ENCODE data around the gene CPAMD8.
"Not testable (repeated sequence)": the region's sequence is repeated elsewhere in the genome, so short reads cannot be mapped to it uniquely, and the experiment has no call there.

The CPAMD8 gene

DNA sequence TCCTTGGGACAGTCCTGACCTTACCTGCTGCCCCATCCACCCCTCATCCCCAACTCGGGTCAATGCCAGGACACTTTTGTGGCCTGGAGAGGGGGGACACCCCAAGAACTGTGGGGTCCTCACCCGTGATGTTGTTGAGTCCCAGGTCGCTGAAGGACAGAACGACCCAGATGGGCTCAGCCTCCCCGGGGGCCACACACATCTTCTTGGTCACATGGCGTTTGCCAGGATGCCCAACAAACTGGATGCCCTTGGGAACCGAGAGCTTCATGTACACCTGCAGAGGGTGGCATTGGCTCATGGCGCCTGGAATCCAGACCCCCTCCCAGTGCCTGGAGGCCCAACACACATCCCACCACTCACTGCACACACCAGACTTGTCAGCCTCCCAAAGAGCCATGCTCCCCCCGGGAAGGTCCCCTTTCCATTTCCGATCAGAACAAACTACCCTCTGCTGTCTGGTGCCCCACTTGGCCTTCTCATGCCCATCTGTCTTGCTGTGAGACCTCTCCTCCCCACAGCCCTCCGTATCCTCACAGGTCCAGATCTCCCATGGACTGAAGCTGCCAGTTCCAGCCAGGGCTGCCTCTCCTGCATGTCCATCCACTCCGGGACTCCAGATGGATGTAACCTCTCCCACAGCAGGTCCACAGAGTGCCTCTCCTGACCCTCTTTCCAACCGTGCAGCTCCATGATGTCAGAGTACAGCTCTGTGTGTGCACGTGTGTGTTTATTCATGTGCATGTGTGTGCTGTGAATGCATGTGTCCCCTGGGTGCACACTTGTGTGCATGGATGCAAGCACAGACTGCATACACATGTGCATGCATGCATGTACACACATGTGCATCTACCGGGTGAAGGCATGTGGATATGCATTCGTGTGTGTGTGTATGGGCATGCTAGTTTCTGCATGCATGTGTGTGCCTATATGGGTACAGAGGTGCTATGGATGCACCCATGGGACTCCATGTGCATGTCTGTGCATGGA, 79.4 kb downstream of the CPAMD8 start:
- no peak for DNase-seq (ENCODE audit: low read depth, low spot score)

DNA sequence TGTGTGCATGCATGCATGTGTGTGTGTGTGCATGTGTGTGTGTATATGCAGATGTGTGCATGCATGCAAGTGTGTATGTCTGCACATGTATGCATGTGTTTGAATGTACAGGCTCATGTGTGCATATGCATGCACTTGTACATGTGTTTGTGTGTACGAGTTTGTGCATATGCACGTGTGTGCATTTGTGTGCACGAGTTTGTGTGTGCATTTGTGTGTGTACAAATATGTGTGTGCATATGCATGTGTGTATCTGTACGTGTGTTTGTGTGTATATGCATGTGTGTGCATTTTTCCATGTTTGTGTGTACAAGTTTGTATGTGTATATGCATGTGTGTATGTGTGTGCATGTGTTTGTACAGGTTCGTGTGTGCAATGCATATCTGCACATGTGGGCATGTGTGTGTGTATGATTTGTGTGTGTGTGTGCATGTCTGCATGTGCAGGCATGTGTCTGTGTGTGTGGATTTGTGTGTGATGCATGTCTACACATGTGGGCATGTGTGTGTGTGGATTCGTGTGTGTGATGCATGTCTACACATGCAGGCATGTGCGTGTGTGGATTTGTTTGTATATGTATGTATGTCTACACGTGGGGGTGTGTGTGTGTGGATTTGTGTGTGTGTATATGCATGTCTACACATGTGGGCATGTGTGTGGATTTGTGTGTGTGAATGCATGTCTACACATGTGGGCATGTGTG, 80.7 kb downstream of the CPAMD8 start:
- DNase-seq (ENCODE audit: low read depth, low spot score) = no peak

DNA sequence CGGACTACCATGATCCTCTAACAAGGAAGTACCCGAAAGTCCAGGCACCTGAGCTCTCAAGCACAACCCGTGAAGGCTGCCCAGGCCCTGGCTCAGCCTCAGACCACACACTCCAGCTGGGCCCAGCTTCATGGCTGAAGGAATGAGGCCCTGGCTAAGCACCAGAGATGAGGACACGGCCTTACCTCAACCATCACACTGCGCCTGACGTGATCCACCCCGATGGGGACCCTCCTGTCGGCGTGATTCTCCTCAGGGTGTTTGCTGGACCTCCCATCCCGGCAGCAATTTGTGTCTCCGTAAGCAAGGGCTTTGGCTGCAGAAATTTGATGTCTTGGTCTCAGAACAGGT, 81.3 kb downstream of the CPAMD8 start:
- DNase-seq (ENCODE audit: low read depth, low spot score) = no peak

DNA sequence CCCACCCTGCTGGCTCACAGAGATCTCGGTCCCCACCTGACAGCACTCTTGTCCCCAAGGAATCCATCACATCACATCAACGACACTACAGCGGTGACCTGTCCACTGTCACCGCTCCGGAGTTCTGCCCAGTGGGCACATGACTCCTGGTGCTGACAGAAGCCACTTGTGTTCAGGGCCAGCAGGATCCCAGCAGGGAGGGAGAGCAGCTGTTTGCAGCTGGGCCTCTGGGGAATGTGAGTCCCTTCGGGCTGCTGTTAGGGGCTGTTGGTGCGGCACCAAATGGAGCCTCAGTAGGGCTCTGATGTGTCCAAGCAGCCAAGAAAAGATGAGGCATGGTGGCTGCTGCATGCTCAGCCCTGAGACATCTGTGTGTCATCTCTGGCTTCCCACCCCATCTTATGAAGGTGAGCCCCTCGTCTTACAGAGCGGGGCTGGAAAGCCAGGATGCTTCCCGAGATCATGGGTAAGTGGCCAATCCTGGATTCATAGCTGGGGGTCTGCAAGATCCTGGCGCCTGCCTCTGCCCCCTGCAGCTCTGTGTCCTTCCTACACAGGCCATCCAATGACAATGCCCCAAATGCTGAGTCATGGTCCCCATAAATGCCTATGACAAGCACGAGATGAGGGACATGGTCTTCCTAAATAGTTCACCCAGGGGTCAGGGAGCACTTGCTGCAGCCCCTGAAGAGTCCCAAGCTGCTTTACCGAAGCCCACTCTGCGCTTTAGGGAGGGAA, 81.8 kb downstream of the CPAMD8 start:
- DNase-seq (ENCODE audit: low read depth, low spot score) = no peak

DNA sequence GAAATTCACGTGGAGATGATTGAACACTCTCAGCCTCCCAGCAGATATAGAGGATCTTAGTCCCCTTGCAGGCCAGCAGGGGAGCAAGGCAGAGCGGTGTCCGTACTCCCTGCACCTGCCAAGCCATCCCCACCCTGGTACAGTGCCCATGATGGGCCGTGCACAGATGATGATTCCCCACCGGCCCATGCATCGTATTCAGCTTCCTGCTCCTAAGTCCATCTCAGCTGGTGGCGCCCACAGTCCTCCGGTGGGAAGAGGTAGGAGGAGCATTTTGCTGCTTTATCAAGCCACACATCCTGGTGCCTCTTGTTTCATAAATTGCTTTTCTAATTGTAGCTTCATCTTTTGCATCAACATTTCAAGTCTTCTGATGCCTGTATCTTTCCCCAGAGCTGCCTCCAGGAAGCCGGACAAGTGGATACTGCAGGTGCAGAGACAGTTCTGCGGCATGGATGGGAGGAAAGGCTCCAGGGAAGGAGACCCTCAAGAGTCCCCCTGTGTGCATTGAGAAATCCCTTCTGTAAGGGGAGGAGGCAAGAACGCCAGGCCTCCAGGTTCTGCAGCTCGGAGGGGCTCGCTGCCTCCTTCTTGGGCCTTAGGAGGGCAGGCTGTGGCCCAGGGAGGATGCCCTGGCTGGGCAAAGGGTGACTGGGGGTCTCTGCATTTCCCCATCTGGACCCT, 82.5 kb downstream of the CPAMD8 start:
- DNase-seq (ENCODE audit: low read depth, low spot score) = no peak

DNA sequence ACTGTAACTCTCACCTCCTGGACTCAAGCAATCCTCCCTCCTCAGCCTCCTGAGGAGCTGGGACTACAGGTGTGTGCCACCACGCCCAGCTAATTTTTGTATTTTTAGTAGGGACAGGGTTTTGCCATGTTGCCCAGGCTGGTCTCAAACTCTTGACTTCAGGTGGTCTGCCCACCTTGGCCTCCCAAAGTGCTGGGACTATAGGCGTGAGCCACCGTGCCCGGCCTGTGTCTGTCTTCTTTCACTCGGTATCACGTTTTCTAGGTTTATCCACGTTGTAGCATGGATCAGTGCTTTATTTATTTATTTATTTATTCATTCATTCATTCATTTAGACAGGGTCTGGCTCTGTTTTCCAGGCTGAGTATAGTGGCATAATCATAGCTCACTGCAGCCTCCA, 83.5 kb downstream of the CPAMD8 start:
- not testable (repeated sequence) for DNase-seq (ENCODE audit: low read depth, low spot score)

DNA sequence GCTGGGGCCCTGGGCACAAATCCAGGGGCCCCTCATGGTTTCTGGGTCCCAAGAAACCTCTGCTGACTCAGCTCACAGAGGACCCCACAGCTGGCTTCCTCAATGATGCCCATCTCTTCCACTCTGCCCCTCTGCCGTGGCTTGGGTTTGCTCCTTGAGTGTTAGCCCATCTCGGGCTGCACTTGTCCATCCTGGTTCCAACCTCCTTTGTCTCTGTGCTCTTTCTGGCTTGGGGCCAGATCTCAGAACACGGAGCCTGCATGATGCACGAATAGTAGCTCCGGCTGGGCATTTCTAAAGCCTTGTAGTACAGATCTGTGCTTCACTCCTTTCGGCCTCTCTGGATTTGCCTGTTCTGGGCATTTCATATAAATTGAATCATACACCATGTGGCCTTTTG, 84.0 kb downstream of the CPAMD8 start:
- DNase-seq (ENCODE audit: low read depth, low spot score) = no peak

DNA sequence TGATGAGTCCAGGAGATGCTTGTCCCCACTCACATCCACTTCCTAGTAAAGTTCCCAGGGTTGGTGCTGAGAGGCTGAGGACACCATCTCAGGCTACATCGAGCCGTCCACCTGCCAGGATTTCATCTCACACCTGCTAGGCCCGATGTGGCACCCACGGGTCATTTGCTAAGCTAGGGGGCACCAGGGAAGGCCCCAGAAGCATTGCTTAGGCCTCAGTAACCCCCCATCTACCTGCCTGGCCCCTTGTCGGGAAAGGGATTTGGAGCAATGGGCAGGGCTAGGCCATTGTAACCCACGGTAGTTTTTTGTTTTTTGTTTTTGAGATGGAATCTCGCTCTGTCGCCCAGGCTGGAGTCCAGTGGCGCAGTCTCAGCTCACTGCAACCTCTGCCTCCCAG, 86.0 kb downstream of the CPAMD8 start:
- no peak for DNase-seq (ENCODE audit: low read depth, low spot score)

DNA sequence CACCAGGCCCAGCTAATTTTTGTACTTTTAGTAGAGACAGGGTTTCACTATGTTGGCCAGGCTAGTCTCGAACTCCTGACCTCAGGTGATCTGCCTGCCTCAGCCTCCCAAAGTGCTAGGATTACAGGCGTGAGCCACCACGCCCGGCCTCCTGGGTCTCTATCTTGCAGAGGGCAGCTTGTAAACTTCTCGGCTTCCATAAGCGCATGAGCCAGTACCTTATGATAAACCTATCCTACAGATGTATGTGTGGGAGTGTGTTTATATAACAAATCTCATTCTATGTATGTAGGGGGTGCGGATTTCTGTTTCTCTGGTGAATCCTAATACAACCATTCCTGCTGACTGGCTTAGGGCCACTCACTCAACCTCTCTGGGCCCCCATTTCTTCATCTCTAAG, 86.5 kb downstream of the CPAMD8 start:
- DNase-seq (ENCODE audit: low read depth, low spot score) = not testable (repeated sequence)

DNA sequence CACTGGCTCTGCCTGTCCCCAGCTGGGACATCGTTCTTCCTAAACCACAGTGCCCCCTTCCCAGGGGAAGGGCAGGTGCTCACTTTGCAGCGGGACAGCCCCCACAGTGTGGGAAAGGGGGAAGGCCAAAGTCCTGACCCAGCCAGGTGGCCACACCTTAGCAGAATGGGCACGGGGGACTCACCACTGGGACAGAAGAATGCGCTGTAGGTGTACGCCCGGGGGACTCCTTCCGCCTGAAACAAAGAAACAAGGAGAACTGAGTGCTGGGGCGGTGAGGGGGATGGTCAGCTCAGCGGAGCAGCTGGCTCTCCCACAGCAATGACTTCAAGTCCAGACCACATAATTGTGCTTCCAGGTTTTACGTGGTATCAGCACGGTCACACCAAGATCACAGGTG, 88.4 kb downstream of the CPAMD8 start:
- no peak for DNase-seq (ENCODE audit: low read depth, low spot score)

DNA sequence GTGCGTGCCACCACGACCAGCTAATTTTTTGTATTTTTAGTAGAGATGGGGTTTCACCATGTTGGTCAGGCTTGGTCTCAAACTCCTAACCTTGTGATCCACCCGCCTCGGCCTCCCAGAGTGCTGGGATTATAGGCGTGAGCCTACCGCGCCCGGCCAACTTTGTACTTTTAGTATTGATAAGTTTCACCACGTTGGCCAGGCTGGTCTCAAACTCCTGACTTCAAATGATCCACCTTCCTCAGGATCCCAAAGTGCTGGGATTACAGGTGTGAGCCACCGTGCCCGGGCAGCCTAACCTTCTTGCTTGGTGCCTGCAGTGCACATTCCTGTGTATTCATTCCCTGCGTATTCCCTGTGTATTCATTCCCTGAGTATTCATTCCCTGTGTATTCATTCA, 88.8 kb downstream of the CPAMD8 start:
- not testable (repeated sequence) for DNase-seq (ENCODE audit: low read depth, low spot score)

DNA sequence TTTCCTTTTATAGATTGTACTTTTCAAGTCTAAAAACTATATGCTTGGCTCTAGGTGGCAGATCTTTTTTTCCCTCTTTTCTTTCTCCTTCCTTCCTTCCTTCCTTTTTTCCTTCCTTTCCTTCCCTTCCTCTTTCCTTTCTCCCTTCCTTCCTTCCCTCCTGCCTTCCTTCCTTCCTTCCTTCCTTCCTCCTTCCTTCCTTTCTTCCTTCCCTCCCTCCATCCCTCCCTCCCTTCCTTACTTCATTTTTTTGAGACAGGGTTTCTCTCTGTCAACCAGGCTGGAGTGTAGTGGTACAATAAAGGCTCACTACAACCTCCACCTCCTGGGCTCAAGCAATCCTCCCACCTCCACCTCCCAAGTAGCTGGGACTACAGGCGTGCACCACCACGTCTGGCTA, 89.7 kb downstream of the CPAMD8 start:
- no peak for DNase-seq (ENCODE audit: low read depth, low spot score)

DNA sequence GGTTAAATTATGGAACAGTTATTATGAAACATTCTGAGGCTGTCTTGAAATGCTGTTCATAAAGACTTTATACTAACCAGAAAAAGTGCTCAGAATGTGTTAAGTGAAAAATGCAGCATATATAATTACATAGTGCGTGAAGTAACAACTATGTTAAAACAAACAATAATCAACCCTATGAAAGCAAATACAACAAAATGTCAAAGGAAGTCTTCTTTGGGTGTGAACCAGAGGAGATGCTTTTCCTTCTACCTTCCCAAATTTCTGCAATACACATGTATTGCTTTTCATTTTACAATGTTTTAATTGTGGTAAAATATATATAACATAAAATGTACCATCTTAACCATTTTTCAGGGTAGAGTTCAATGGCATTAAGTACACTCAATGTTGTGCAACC, 92.1 kb downstream of the CPAMD8 start:
- no peak for DNase-seq (ENCODE audit: low read depth, low spot score)

DNA sequence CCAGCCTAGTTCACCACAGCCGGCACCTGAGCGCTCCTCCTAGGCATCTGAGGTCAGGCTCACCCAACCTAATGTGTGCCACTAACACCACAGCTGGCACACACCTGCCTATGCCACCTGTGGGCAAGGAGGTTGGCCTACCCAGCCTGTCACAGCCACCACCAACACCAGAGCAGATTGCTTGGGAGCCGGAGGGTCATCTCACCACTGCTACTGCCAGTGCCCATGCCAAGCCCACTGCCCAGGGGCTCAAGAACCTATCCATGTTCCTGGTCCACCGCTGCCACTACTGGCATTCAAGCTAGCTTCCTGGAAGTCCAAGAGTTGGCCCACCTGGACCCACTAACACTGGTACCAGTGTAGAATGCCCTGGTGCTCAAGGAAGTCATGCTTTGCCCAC, 95.3 kb downstream of the CPAMD8 start:
- DNase-seq (ENCODE audit: low read depth, low spot score) = no peak

DNA sequence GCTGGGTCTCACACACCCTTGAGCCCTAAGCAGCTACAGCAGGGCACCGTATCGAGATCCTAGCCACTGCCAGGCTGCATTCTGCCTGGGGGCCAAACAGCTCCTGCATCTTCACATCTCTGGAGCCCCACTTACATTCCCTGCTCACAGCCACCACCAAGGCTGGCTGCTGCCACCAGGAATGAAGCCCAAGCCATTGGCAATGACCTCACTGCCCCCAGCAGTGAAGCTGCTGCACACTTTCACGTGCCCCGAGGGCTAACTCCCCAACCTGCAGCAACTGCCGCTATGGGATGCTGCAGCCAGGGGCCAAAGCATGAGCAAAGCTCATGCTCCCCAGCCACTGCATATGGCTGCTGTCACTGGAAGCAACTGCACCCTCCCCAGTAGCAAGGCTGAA, 95.9 kb downstream of the CPAMD8 start:
- no peak for DNase-seq (ENCODE audit: low read depth, low spot score)

DNA sequence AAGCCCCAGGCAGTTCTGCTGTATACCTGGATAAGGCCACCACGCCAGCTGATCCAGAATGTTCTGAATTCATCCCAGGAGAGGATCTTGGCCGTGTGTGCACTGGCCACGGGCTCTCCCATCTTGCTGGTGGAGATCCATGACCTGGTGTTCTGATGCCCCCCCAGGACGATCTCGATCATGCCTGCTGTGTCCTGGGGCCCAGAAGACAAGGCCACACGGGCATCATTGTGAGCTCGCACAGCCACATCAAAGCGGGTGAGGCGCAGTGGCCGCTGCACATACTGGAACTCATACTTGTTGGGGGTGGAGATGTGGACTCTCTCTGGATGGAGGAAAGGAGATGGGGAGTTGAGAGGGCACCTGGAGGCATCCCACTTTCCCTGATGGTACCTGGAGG, 97.7 kb downstream of the CPAMD8 start:
- no peak for DNase-seq (ENCODE audit: low read depth, low spot score)

DNA sequence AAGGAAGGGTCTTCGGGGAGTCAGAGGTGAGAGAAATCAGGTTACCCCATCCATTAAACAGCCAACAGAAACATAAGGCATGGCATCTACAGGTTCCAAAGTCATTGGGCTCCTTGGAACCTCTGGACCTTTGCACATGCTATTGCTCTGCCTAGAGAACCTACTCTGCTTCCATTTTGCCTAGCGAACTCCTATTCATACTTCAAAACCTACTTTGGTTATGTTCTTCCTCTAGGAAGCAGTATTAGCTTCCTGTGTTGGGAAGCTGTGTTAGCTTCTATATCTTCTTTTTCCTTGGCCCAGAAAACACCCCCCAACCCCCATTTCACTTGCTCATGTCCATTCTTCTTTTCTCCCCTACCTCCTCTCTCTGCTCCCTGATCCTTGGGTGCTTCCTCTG, 98.3 kb downstream of the CPAMD8 start:
- no peak for DNase-seq (ENCODE audit: low read depth, low spot score)

DNA sequence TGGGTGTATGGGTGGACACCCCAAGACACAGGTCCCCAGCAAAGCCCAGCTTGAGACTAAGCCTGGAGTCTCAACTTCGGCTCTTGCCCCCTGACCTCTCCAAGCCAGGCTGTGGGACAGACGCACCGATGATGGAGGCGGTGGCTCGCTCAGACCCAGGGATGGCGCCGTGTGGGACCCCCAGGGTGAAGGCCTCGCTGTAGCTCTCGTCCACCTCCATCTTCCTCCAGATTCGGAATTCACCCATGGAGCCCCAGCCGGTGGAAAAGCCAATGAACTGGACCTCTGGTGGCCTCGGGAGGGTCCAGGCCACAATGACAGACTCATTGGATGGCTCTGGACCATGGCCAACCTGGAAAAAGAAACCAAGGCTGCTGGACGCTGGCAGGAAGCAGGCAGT, 98.7 kb downstream of the CPAMD8 start:
- no peak for DNase-seq (ENCODE audit: low read depth, low spot score)

DNA sequence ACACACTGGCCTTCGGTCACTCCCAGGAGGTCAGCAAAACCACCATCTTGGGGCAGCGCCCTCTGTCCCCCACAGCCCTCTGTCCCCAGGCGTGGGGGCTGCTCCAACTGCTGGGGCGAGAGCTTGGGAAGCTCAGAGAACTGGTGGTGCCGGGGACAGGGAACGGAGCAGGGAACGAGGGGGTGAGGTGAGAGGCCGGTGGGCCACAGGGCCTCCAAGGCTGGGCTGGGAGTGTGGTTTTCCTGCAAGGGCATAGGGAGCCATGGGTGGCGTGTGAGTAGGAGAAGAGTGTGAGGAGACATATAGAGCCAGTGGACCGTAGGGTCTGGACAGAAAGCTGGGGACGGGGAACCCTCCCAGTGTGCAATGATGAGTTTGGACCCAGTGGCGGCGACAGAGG, 103.7 kb downstream of the CPAMD8 start:
- no peak for DNase-seq (ENCODE audit: low read depth, low spot score)

DNA sequence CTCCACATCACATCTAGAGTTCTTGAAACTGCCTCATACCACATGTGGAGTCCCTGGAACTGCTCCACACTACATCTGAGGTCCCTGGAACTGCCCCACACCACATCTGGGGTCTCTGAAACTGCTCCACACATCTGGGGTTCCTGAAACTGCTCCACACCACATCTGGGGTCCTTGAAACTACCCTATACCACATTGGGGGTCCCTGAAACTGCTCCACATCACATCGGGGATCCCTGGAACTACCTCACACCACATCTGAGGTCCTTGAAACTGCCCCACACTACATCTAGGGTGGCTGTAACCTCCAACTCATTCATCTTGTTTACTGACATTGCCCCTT, 104.0 kb downstream of the CPAMD8 start:
- DNase-seq (ENCODE audit: low read depth, low spot score) = no peak

DNA sequence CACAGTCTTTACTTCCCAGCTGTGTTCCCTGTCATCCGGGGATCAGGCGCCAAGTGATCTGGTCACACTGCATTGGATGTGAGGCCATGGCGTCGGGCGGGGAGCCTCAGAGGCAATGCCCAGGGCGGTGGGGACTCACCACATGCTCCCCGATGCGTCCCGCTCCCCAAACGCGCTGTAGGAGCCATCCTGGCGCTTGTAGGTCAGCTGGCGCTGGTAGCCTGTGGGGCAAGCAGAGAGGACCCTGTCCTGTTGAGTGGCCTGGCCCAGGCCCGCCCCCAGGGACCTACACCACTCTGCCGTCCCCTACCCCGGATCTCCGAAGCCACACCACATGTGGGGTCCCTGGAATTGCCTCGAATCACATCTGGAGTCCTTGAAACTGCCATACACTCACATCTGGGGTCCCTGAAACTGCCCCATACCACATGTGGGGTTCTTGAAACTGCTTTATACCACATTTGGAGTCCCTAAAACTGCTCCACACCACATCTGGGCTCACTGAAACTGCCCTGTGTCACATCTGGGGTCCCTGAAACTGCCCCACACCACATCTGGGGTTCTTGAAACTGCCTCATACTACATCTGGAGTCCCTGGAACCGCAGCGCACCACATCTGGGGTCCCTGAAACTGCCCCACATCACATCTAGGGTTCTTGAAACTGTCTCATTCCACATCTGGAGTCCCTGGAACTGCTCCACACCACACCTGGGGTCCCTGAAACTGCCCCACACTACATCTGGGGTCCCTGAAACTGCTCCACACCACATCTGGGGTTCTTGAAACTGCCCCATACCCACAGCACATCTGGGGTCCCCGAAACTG, 104.6 kb downstream of the CPAMD8 start:
- no peak for DNase-seq (ENCODE audit: low read depth, low spot score)
